HG03354 (cell line): ENCODE data around the gene FAM227B.
A peak's percentile ranks its signal among the peaks of the same experiment; 100 is the strongest.
"Not testable (repeated sequence)": the region's sequence is repeated elsewhere in the genome, so short reads cannot be mapped to it uniquely, and the experiment has no call there.

ENCODE experiments used
- ATAC-seq: cut with Tn5 transposase; IDR thresholded peaks from one replicate; pipeline ENCODE4 v1.9.1; 2021; ENCODE audit warnings: mild to moderate bottlenecking; ENCODE audit not compliant: unreplicated experiment, poor library complexity, severe bottlenecking

Gene FAM227B

DNA sequence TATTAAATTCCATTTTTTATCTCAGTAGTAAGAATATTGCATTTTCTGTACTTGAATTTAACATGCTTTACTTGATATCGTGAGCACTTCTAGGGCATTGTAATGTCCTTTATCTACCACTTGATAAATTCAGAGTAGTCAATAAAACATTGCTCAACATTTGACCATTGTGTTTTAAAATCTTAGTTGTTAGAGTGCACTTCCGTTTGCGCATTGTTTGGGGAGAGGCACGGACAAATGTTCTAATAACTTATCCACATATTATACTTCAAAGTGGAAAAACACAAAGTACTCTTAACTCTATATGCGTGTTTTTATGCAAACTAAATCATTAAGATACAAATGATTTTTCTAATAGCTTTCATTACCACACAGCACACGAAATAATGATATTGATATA, 419 bp downstream of the FAM227B start:
- peak; percentile 1 for ATAC-seq

DNA sequence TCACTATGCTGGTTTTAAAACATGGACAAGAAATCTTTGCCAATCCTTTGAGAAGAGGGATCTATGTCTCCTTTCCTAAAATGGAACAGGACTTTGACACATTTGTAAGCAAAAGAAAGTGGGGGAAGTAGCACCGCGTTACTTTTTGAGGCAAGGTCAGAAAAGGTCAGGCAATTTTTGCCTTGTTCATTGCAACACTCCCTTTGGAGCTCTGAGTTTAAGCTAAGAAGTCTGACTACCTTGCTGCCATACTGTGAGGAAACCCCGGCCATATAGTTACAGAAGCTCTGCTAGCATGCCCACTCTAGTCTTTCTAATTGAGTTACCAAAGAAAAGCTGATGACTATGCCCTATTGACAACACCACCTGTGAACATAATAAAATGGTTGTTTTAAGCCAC, 1.4 kb downstream of the FAM227B start:
- ATAC-seq, result no peak

DNA sequence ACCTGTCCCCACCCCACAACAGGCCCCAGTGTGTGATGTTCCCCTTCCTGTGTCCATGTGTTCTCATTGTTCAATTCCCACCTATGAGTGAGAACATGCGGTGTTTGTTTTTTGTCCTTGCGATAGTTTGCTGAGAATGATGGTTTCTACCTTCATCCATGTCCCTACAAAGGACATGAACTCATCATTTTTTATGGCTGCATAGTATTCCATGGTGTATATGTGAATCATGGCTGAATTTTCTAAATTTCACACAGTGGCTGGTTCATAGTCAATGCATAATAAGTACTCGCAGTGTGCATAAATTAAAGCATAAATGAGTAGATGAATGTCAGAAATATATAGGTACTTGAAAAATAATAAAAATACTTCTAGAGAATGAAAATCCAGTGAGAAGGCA, 8.4 kb downstream of the FAM227B start:
- not testable (repeated sequence) for ATAC-seq

DNA sequence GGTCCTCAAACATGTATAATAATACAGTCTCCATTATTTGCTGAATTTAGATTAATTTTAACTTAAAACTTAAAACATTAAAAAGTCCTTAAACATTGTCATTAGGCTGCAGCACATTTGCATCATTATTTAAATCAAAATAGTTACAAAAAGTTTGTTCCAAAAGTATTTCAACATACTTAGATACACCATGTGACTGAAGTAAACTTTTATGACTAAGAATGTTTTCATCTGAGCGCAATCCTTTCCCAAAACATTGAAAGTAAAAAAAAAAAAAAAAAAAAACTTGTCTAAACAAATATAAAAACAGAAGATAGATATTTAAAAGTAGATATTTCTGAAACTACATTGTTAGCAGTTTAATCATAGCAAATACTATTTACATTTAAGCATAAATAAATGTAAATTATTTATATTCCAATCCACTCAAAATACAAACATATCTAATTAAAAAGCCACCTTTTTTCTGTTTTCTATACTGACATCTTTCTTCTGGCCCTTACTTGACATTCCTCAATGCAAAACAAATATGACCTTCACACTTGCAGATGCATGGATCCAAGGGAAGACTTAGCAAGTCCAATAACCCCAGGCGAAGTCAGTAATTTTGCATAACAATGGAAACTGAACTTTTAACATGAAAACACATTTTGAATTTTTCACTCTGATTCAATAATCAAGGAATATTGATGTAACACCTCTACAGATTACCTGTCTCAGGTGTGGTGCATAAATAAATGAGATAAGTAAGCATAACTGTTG, 10.3 kb downstream of the FAM227B start:
- ATAC-seq, result no peak

DNA sequence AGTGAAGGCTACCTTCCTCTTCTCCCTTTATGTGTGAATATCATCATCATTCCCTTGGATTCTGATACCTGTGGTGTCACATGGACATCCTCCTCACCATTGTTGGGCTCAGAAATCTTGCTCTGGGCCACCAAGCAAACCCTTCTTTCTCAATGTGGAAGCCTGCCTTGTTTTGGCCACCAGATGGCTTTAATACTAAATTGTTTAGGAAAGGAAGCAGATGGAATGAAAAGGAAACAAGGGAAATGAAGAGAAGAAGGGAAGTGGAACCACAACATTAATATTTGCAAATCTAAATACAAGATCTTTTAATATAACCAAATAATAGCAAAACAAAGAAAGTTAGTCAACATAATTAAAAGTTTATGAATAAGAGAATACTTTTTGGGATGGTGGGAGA, 14.0 kb downstream of the FAM227B start:
- ATAC-seq, result no peak

DNA sequence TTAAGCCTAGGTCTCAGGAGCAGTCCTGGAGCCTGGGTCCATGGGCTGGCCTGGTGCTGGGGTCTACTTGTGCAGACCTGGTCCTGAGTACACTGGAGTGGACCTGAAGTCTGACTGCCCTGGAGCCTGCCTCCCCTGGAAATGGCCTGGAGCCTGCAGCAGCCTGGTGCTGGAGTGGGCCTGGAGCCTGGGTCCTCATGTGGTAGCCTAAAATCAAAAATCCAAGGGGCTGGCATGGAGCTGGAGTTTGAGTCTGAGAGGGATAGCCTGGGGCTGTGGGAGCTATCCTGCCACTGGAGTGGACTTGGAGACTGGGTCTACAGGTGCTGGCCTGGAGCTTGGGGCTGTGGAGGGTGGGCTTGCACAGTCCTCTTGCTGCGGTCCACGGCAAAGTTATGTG, 15.0 kb downstream of the FAM227B start:
- no peak for ATAC-seq

DNA sequence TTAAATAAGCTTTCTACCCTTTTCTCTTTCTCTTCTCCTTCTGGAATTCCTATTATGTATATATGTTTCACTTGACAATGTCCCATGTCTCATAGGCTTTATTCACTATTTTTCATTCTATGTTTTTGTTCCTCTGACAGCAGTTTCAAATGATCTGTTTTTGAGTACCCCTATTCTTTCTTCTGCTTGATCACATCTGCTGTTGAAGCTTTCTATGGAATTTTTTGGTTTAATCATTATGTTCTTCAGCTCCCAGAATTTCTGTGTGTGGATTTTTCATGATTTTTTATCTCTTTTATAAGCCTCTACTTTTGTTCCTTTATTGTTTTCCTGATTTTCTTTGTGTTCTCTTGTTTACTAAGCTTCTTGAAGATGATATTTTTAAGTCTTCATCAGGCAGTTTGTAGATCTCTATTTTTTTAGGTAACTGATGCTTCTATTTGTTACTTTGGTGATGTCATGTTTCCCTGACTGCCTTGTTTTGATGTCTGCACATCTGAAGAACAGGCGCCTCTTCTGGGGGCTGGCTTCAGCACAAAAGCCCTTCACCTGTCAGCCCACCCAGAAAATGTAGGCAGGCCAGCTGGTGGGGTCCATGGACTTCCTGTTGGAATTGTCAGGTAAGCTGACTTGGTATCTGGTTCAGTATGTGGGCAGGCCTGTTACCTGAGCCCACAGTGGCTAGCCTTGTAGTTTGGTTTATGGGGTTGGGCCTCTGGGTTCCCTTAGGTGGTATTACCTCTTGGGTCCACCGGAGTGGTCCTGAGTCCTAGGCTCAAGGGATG, 15.8 kb downstream of the FAM227B start:
- no peak for ATAC-seq

DNA sequence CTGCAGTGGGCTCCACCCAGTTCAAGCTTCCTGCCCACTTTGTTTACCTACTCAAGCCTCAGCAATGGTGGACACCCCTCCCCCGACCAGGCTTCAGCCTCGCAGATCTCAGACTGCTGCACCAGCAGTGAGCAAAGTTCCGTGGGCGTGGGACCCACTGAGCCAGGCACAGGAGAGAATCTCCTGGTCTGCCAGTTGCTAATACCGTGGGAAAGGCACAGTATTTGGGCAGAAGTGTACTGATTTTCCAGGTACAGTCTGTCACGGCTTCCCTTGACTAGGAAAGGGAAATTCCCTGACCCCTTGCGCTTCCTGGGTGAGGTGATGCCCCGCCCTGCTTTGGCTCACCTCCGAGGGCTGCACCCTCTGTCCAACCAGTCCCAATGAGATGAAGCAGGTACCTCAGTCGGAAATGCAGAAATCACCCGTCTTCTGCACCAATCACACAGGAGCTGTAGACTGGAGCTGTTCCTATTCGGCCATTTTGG, 27.7 kb downstream of the FAM227B start:
- ATAC-seq, result not testable (repeated sequence)

DNA sequence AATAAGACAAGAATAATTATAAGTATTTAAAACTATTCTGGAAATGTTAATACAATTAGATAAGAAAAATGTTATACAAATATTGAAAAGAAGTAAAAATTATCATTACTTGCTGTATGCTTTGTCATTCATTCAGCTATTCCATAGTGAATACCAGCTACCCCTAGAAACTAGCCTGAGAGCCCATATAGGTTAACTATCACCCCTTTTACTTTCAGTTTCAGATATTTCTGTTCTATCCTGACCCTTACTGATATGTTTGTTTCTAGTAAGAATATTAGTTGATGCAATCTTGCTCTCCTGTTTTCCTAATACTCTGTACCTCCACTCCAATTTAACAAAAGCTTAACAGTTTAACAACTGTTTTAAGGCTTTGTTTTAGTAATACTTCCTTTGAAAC, 31.6 kb downstream of the FAM227B start:
- ATAC-seq, result peak; percentile 79

DNA sequence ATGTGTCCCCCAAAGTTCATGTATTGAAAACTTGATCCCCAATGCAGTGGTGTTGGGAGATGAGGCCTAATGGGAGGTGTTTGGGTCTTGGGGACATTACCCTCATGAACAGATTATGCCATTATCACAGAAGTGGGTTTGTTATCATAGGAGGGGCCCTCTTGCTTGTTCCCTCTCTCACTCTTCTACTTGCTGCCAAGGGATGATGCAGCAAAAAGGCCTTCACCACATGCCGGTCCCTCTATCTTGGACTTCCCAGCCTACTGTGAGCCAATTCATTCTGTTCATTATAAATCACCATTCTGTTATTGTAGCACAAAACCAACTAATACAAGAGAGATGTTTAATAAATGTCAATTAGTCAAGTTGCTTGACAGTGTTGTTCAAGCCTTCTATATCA, 47.2 kb downstream of the FAM227B start:
- ATAC-seq, result no peak

DNA sequence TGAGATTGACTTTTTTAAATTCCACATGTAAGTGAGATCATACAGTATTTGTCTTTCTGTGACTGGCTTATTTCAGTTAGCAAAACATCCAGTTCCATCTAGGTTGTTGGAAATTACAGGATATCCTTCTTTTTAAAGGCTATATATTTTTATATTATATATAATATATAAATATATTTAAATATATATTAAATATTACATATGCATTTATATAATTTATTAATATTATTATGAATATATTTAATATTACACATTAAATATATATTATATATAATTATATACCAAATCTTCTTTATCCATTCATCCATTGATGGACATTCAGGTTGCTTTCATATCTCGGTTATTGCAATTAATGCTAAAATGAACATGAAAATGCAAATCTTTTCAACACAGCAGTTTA, 49.9 kb downstream of the FAM227B start:
- no peak for ATAC-seq

DNA sequence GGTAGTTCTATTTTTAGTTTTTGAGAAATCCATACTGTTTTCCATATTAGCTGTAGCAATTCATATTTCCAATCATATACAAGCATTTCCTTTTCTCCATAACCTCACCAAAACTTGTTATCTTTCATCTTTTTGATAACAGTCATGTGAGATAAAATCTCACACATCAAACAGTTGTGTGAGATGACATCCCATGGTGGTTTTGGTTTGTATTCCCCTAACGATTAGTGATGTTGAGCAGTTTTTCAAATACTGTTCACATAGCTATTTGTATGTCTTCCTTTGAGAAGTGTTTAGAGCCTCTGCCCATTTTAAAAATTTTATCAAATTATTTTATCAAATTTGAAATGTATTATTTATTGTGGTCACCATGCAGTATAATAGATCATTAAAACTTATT, 50.4 kb downstream of the FAM227B start:
- ATAC-seq, result no peak

DNA sequence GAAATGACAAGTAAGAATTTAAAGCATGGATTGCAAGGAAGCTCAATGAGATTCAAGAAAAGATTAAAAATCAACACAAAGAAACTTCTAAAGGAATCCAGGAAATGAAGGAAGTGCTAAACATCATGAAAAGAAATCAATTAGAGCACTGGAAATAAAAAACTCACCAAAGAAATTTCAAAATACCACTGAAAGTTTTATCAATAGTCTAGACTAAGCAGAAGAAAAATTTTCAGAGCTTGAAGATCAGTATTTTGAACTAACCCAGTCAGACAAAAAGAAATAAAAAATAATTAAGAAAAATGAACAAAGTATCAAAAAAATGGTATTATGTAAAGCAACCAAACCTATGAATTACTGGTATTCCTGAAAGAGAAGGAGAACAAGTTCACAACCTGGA, 60.6 kb downstream of the FAM227B start:
- ATAC-seq, result no peak

DNA sequence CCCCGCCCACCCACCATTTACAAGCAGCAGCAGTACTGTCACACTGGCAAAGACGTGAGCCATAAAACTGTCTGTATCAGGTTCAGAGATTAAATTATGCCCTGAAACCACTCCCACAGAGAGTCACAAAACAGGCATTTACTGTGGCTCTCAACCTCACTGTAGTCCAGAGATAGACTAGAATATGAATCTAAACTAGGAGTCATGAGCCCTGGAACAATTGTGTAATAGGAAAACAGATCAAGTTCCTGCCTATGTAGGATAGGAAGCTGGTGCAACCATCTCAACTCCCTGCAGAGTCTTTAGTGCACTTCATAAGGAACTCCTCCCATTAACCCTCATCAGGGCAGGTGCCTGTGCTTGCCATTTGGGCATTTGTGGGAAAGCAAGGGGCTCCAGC, 61.7 kb downstream of the FAM227B start:
- ATAC-seq, result no peak

DNA sequence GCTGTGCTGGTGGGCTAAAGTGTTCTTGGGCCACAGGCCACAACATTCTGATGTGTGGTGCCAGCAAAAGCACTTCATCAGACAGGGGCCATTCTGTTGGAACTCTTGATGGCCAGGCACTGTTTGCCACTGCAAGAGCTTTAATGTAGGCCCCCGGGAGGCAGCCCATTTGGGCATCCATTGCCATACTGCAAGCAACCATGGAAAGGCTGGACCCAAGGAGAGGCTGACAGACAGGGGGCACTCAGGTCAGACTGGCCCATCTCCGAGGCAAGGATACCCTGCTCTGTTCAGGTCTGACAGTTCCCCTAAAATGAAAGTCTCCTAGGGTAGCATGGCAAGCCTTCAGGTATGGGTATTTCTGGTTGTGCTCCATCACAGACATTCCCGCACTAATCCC, 64.2 kb downstream of the FAM227B start:
- no peak for ATAC-seq

DNA sequence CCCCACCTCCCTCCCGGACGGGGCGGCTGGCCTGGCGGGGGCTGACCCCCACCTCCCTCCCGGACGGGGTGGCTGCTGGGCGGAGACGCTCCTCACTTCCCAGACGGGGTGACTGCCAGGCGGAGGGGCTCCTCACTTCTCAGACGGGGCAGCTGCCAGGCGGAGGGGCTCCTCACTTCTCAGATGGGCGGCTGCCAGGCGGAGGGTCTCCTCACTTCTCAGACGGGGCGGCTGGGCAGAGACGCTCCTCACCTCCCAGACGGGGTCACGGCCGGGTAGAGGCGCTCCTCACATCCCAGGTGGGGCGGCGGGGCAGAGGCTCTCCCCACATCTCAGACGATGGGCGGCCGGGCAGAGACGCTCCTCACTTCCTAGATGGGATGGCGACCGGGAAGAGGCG, 70.3 kb downstream of the FAM227B start:
- ATAC-seq, result not testable (repeated sequence)

DNA sequence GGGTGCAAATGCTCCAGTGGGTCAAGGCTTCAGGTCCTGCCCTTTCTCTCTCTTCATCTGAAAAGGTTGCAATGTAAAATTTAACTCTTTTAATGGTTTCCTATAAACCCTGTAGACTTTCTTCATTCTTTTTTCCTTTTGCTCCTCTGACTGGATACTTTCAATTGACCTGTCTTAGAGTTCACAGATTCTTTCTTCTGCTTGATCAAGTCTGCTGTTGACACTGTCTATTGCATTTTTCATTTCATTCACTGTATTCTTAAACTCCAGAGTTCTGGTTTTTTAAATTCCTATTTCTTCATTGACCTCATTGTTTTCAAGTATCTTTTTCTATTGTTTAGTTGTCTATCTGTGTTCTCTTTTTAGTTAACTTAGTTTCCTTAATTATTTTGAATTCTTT, 82.1 kb downstream of the FAM227B start:
- no peak for ATAC-seq

DNA sequence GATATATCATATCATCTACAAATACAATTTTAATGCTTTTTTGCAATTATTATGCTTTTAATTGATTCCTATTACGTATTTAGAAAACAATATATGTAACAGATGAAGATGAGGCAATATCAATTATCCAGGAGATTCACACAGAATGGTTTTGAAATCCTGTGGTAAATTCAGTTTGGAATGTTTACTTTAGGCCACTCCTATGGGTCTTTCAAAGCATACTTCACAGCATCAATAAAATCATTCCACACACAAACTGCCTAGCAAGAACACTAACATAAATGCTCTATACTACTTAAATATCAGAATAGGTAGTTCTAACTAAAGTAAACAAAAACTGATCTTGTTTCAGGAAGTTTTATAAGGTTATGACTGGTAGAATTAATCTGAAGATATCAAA, 90.5 kb downstream of the FAM227B start:
- no peak for ATAC-seq

DNA sequence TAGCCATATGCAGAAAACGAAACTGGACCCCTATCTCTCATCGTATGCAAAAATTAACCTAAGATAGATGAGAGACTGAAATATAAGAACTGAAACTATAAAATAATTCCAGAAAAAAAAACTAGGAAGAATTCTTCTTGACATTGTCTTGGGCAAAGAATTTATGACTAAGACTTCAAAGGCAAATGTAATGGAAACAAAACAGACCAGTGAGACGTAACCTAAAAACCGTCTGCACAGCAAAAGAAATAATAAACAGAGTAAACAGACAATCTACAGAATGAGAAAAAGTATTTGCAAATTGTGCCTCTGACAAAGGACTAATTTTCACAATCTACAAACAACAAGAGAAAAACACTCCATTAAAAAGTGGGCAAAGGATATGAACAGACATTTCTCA, 92.3 kb downstream of the FAM227B start:
- no peak for ATAC-seq

DNA sequence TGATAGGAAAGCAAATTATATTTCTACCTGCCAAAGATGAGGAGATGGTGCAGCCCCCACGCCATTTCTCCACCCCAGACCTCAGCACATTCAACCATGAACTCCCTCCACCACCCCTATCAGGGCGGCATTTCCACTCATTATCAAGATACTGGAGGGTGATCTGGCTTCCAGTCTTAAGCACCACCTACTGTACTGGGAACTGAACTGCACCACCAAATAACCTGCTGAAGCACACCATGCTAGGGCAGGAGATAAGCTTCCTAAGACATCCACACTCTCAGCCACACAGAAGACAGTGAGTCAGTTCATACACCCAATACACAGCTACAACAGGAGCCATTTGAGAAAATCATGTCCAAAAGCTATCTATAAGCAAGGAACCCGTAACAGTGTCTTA, 98.8 kb downstream of the FAM227B start:
- no peak for ATAC-seq

DNA sequence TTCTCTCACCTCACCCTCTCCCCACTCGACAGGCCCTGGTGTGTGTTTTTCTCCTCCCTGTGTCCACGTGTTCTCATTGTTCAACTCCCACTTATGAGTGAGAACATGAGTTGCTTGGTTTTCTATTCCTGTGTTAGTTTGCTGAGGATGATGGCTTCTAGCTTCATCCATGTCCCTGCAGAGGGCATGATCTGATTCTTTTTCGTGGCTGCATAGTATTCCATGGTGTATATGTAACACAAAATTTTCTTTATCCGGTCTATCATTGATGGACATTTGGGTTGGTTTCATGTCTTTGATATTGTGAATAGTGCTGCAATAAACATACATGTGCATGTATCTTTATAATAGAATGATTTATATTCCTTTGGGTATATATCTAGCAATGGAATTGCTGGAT, 107.9 kb downstream of the FAM227B start:
- not testable (repeated sequence) for ATAC-seq
